ENCODE data around the gene FAM222A. TPM values are rescaled to one million over a fixed set of nuclear protein-coding genes. Genes with fewer than 3 reads are reported as not detected.

Gene FAM222A
- total RNA-seq, 1 donor from 2014 or later = 13.9 TPM

DNA sequence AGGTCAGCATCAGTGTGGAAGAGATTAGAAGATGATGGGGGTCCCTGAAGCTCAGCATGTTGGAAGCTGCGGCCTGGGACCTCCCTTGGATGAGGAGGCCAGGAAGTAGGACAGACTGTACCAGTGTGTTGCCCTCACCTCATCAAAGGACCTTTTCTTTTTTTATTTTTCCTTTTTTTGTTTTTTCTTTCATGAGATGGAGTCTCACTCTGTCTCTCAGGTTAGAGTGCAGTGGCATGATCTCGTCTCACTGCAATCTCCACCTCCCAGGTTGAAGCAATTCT, 16.4 kb upstream of the FAM222A start:
- DNase-seq (ENCODE audit: low read depth, low spot score) = no peak
- Mint-ChIP-seq H3K4me1 (peaks cover 19% of the 10 kb centered on the region), H3K27ac (ENCODE audit: unreplicated experiment) (no peak overlapping the region), H3K27me3 (ENCODE audit: low read depth) (peaks cover 4% of the 10 kb centered on the region), H3K4me3 (no peak overlapping the region), H3K9me3 (no peaks in the 10 kb centered on the region), H3K36me3 (ENCODE audit: low read depth) (no peaks in the 10 kb centered on the region)
- no peak for TF ChIP-seq CTCF (conservative IDR thresholded peaks at IDR 0.05)

GRCh38 chr12:109697877-109698468, 15.7 kb upstream of the FAM222A start:
- H3K27ac Mint-ChIP-seq (ENCODE audit: unreplicated experiment) = peak overlapping the region; percentile 62
- TF ChIP-seq CTCF (conservative IDR thresholded peaks at IDR 0.05) = no peak

DNA sequence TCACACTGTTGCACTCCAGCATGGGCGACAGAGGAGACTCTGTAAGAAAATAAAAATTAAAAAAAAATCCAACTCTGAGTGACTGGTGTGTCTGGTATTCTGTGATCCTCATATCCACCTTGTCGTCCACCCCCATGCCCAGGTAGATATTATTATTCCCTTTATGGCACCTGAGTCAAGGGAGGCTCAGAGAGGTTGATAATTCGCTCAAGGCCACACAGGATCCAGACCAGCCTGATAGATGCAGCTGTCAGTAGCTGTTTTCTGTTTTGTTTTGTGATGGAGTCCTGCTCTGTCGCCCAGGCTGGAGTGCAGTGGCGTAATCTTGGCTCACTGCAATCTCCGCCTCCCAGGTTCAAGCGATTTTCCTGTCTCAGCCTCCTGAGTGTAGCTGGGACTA, 14.8 kb upstream of the FAM222A start:
- no peak for DNase-seq (ENCODE audit: low read depth, low spot score)
- no peaks in the 10 kb centered on the region for H3K27me3 Mint-ChIP-seq (ENCODE audit: low read depth)
- no peaks in the 10 kb centered on the region for H3K36me3 Mint-ChIP-seq (ENCODE audit: low read depth)
- TF ChIP-seq CTCF (conservative IDR thresholded peaks at IDR 0.05) = no peak
- no peaks in the 10 kb centered on the region for H3K9me3 Mint-ChIP-seq
- no peak overlapping the region for H3K4me3 Mint-ChIP-seq
- no peak overlapping the region for H3K27ac Mint-ChIP-seq (ENCODE audit: unreplicated experiment)
- peaks cover 17% of the 10 kb centered on the region for H3K4me1 Mint-ChIP-seq

More at GRCh38 chr12:109697877-109698468, 15.7 kb upstream of the FAM222A start:
- no peaks in the 10 kb centered on the region for H3K9me3 Mint-ChIP-seq
- H3K4me1 Mint-ChIP-seq = peaks cover 19% of the 10 kb centered on the region
- DNase-seq (ENCODE audit: low read depth, low spot score) = no peak
- peaks cover 3% of the 10 kb centered on the region for H3K27me3 Mint-ChIP-seq (ENCODE audit: low read depth)
- no peaks in the 10 kb centered on the region for H3K36me3 Mint-ChIP-seq (ENCODE audit: low read depth)
- H3K4me3 Mint-ChIP-seq = no peak overlapping the region

DNA sequence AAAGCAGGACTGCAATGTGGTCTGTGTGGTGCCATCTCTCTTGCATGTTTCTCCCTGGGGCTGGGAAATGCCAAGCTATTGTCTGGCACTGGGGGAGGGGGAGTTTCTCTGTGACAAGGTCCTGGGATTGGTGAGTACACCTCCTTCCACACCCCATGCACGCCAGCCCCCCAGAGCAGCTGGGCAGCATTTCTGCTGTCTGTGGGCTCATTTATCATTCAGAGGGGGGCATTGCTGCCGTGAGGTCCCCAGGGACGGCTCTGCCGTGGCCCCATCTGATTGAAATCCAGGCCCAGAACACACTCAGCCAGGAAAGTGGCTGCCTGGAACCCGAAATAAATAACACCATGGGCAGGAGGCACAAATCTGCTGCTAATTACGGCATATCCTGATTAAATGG, 12.6 kb upstream of the FAM222A start:
- Mint-ChIP-seq H3K9me3 (no peaks in the 10 kb centered on the region), H3K27ac (ENCODE audit: unreplicated experiment) (no peak overlapping the region), H3K4me3 (no peak overlapping the region), H3K4me1 (peaks cover 10% of the 10 kb centered on the region), H3K27me3 (ENCODE audit: low read depth) (no peaks in the 10 kb centered on the region), H3K36me3 (ENCODE audit: low read depth) (no peaks in the 10 kb centered on the region)
- no peak for TF ChIP-seq CTCF (conservative IDR thresholded peaks at IDR 0.05)
- no peak for DNase-seq (ENCODE audit: low read depth, low spot score)

GRCh38 chr12:109702111-109702841, 11.3 kb upstream of the FAM222A start:
- H3K27ac Mint-ChIP-seq (ENCODE audit: unreplicated experiment) = no peak overlapping the region
- H3K4me1 Mint-ChIP-seq = peaks cover 4% of the 10 kb centered on the region
- H3K36me3 Mint-ChIP-seq (ENCODE audit: low read depth) = no peaks in the 10 kb centered on the region
- H3K9me3 Mint-ChIP-seq = no peaks in the 10 kb centered on the region
- no peak for TF ChIP-seq CTCF (conservative IDR thresholded peaks at IDR 0.05)
- no peak for DNase-seq (ENCODE audit: low read depth, low spot score)
- H3K4me3 Mint-ChIP-seq = no peak overlapping the region
- H3K27me3 Mint-ChIP-seq (ENCODE audit: low read depth) = no peaks in the 10 kb centered on the region

Data from neural crest cell (in vitro differentiated cells).